ENCODE measurements around the gene CCDC178.
"Not testable (repeated sequence)": the region's sequence is repeated elsewhere in the genome, so short reads cannot be mapped to it uniquely, and the experiment has no call there.

GRCh38 chr18:32952318-32952717, 488.2 kb downstream of the CCDC178 start:
- TF ChIP-seq CTCF (IDR thresholded peaks at IDR 0.05; ENCODE audit: extremely low read depth in 1 of 2, insufficient read depth in 1 of 2, low read depth in 1 of 2, low read length in 2 of 2); POLR2A (IDR thresholded peaks at IDR 0.05; ENCODE audit: low read depth, low read length); EZH2 (IDR thresholded peaks at IDR 0.05; ENCODE audit: borderline replicate concordance, low read depth, low read length, severe bottlenecking); POLR2AphosphoS5 (IDR thresholded peaks at IDR 0.05; ENCODE audit: insufficient read depth, low read depth, low read length): not testable (repeated sequence)
